HepG2 (cell line): ENCODE results near the gene LDLRAD3.

Experiments
- ATRX ChIP-seq: sonication (generic); formaldehyde crosslinking; IDR thresholded peaks from 2 replicates; pipeline ENCODE4 v1.4.0; 2020; ENCODE audit warnings: missing genetic modification reagents, borderline replicate concordance
- EZH2 ChIP-seq: conservative IDR thresholded peaks from 2 replicates; pipeline ENCODE4 v1.6.1; 2012; ENCODE audit warnings: mild to moderate bottlenecking, low read depth, low read length, moderate library complexity
- MYPOP ChIP-seq: sonication (generic); formaldehyde crosslinking; IDR thresholded peaks from 2 replicates; pipeline ENCODE4 v1.8.1; 2023; ENCODE audit warnings: mild to moderate bottlenecking, moderate library complexity, missing genetic modification reagents
- SUZ12 ChIP-seq: fragments of 150-350 bp; IDR thresholded peaks from 2 replicates; pipeline ENCODE4 v1.6.1; 2014; ENCODE audit warnings: low read depth, low read length
- TCF7L2 ChIP-seq: IDR thresholded peaks from 2 replicates; pipeline ENCODE4 v1.6.1; 2011; ENCODE audit warnings: mild to moderate bottlenecking, low read depth, low read length, moderate library complexity
- TF ChIP-seq, protein P1 (sequence below): sonication (generic); formaldehyde crosslinking; IDR thresholded peaks from 2 replicates; pipeline ENCODE4 v1.4.0; 2020; ENCODE audit warnings: mild to moderate bottlenecking, missing genetic modification reagents
- TF ChIP-seq, protein P2 (sequence below): sonication (generic); formaldehyde crosslinking; IDR thresholded peaks from 2 replicates; pipeline ENCODE4 v1.9.0; 2021; ENCODE audit warnings: missing genetic modification reagents, mild to moderate bottlenecking, borderline replicate concordance

- TF ChIP-seq TCF7L2 = no peak
- no peak for TF ChIP-seq MYPOP (CRISPR knock-in tag)
- no peak for TF ChIP-seq SUZ12
- TF ChIP-seq, protein P1, sequence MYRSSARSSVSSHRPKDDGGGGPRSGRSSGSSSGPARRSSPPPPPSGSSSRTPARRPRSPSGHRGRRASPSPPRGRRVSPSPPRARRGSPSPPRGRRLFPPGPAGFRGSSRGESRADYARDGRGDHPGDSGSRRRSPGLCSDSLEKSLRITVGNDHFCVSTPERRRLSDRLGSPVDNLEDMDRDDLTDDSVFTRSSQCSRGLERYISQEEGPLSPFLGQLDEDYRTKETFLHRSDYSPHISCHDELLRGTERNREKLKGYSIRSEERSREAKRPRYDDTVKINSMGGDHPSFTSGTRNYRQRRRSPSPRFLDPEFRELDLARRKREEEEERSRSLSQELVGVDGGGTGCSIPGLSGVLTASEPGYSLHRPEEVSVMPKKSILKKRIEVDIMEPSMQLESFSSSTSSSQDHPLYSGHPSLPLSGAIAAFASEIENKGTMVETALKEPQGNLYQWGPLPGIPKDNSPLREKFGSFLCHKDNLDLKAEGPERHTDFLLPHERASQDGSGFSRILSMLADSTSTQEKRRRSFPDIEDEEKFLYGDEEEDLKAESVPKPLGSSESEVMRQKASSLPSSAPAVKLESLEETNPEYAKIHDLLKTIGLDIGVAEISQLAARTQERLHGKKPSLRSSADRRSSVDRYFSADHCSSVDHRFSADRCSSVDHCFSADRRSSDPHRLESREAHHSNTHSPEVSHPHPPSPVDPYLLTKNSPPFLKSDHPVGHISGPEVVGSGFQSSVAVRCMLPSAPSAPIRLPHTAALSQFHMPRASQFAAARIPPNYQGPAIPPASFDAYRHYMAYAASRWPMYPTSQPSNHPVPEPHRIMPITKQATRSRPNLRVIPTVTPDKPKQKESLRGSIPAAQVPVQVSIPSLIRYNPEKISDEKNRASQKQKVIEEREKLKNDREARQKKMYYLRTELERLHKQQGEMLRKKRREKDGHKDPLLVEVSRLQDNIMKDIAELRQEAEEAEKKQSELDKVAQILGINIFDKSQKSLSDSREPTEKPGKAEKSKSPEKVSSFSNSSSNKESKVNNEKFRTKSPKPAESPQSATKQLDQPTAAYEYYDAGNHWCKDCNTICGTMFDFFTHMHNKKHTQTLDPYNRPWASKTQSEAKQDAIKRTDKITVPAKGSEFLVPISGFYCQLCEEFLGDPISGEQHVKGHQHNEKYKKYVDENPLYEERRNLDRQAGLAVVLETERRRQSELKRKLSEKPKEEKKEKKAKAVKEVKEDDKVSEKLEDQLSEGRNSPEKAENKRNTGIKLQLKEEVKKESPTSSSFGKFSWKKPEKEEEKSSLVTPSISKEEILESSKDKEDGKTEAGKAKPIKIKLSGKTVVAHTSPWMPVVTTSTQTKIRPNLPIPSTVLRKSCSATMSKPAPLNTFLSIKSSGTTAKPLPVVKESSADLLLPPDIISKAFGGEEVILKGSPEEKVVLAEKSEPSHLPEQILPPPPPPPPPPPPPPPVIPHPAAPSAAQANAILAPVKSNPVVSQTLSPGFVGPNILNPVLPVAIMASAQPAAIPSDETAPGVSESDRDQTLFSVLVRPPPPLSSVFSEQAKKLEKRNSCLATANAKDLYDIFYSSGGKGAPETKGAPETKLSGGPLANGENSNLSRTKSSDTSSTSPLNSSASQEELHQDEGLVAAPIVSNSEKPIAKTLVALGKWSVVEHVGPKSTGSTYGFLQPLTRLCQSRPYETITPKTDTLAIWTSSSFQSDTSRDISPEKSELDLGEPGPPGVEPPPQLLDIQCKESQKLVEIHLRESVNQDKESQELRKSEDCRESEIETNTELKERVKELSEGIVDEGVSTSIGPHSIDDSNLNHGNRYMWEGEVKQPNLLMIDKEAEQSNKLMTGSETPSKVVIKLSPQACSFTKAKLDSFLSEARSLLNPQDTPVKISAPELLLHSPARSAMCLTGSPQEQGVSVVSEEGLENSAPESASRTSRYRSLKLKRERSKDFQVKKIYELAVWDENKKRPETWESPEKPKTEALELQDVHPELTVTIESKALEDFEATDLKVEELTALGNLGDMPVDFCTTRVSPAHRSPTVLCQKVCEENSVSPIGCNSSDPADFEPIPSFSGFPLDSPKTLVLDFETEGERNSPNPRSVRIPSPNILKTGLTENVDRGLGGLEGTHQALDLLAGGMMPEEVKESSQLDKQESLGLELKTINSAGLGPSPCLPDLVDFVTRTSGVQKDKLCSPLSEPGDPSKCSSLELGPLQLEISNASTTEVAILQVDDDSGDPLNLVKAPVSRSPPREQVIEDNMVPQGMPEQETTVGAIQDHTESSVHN (CRISPR knock-in tag) = no peak
- no peak for TF ChIP-seq EZH2
- TF ChIP-seq, protein P2, sequence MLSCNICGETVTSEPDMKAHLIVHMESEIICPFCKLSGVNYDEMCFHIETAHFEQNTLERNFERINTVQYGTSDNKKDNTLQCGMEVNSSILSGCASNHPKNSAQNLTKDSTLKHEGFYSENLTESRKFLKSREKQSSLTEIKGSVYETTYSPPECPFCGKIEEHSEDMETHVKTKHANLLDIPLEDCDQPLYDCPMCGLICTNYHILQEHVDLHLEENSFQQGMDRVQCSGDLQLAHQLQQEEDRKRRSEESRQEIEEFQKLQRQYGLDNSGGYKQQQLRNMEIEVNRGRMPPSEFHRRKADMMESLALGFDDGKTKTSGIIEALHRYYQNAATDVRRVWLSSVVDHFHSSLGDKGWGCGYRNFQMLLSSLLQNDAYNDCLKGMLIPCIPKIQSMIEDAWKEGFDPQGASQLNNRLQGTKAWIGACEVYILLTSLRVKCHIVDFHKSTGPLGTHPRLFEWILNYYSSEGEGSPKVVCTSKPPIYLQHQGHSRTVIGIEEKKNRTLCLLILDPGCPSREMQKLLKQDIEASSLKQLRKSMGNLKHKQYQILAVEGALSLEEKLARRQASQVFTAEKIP (CRISPR knock-in tag) = no peak
- TF ChIP-seq ATRX (CRISPR knock-in tag) = no peak
Measured at GRCh38 chr11:36167073-36167472, 223.2 kb downstream of the LDLRAD3 start.
